Upper lobe of right lung (tissue), 1 donor: ENCODE measurements around the gene PANK1. TPM values are rescaled to one million over a fixed set of nuclear protein-coding genes. Genes with fewer than 3 reads are reported as not detected.

Experiments
- ATAC-seq: fragments of 200-7000 bp; cut with Tn5 transposase; one replicate; pipeline ENCODE4 v1.9.1; 2020; ENCODE audit warnings: mild to moderate bottlenecking, moderate library complexity
- DNase-seq: peaks from one replicate; pipeline ENCODE4 v3.0.0-alpha.2; 2020
- H3K27ac ChIP-seq: fragments of 200-600 bp; one replicate; pipeline ENCODE4 v1.8.0; 2022
- H3K27me3 ChIP-seq: fragments of 200-600 bp; one replicate; pipeline ENCODE4 v1.8.0; 2022; ENCODE audit warnings: mild to moderate bottlenecking
- H3K36me3 ChIP-seq: fragments of 200-600 bp; one replicate; pipeline ENCODE4 v1.8.0; 2022
- H3K4me1 ChIP-seq: fragments of 200-600 bp; one replicate; pipeline ENCODE4 v1.8.0; 2022
- H3K4me3 ChIP-seq: fragments of 200-600 bp; one replicate; pipeline ENCODE4 v1.8.0; 2022; ENCODE audit warnings: mild to moderate bottlenecking
- H3K9me3 ChIP-seq: fragments of 200-600 bp; one replicate; pipeline ENCODE4 v1.8.0; 2022
- intact Hi-C: fragments of 100-400 bp; cut with DNase I; formaldehyde crosslinking; loops from one replicate; pipeline ENCODE4 v1.11.0; 2022
- total RNA-seq: library from RNA; stranded (reverse); fragmentation: NEBNext Ultra II Directional; extraction: Animal tissue kit (Norgen Biotek cat#: 25700); gene quantifications from one replicate; pipeline ENCODE4 v1.2.1, GENCODE V29; 2021
- TF ChIP-seq, protein P1 (sequence below): fragments of 200-600 bp; IDR thresholded peaks from one replicate; pipeline ENCODE4 v1.8.0; 2022; ENCODE audit warnings: antibody characterized with exemption
- donor health status: DM: no; HTN: yes; CAD: no; lungs with severe emphysema.

PANK1 gene
- total RNA-seq, 1 donor from 2014 or later = 8.0 TPM

DNA sequence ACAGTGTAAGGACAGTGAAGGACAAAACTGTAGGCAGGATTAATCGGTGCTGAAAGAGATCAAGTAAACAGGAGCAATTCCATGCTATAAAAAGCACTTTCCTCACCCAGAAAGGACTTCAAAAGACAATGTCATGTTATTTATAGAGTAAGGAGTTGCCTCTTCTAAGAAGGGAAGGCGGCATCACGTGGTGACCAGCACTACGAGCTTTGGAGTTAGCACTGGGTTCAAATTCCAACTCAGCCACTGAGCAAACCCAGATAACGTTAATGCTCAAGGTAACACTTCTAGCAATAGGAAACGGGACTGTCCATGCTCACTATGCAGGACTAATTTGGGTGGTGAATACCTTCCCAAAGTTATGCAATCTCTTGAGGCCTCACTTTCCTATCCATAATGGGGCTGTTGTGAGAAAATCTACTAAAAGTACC lies 715 bp upstream of the PANK1 start:
- H3K4me3 ChIP-seq = peak overlapping the region; percentile 87
- H3K4me1 ChIP-seq = peaks cover 7% of the 10 kb centered on the region
- peak overlapping the region; percentile 72 for H3K27ac ChIP-seq
- intact Hi-C loops = no loop called here
- TF ChIP-seq, protein P1, sequence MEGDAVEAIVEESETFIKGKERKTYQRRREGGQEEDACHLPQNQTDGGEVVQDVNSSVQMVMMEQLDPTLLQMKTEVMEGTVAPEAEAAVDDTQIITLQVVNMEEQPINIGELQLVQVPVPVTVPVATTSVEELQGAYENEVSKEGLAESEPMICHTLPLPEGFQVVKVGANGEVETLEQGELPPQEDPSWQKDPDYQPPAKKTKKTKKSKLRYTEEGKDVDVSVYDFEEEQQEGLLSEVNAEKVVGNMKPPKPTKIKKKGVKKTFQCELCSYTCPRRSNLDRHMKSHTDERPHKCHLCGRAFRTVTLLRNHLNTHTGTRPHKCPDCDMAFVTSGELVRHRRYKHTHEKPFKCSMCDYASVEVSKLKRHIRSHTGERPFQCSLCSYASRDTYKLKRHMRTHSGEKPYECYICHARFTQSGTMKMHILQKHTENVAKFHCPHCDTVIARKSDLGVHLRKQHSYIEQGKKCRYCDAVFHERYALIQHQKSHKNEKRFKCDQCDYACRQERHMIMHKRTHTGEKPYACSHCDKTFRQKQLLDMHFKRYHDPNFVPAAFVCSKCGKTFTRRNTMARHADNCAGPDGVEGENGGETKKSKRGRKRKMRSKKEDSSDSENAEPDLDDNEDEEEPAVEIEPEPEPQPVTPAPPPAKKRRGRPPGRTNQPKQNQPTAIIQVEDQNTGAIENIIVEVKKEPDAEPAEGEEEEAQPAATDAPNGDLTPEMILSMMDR = no peak
- H3K27me3 ChIP-seq = no peaks in the 10 kb centered on the region
- H3K36me3 ChIP-seq = no peaks in the 10 kb centered on the region
- DNase-seq = no peak
- no peaks in the 10 kb centered on the region for H3K9me3 ChIP-seq
- no peak for ATAC-seq

DNA sequence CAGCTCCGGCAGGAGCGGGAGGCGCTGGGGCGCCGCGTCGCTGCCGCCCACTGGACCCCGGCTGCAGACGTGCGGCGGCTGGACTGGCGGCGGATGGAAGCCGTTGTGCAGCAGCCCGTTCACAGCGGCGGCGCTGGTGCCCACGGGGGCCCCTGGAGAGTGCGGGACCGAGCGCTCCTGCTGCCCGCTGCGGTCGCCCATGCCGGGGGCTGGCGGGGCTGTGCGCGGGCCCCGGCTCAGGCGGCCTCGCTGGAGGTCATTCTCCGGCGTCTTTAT lies 413 bp downstream of the PANK1 start:
- TF ChIP-seq, protein P1 = no peak
- ATAC-seq = peak; percentile 49
- peak overlapping the region; percentile 72 for H3K27ac ChIP-seq
- peaks cover 7% of the 10 kb centered on the region for H3K4me1 ChIP-seq
- H3K9me3 ChIP-seq = no peaks in the 10 kb centered on the region
- intact Hi-C loops = no loop called here
- DNase-seq = no peak
- no peaks in the 10 kb centered on the region for H3K36me3 ChIP-seq
- peak overlapping the region; percentile 87 for H3K4me3 ChIP-seq
- H3K27me3 ChIP-seq = no peaks in the 10 kb centered on the region

DNA sequence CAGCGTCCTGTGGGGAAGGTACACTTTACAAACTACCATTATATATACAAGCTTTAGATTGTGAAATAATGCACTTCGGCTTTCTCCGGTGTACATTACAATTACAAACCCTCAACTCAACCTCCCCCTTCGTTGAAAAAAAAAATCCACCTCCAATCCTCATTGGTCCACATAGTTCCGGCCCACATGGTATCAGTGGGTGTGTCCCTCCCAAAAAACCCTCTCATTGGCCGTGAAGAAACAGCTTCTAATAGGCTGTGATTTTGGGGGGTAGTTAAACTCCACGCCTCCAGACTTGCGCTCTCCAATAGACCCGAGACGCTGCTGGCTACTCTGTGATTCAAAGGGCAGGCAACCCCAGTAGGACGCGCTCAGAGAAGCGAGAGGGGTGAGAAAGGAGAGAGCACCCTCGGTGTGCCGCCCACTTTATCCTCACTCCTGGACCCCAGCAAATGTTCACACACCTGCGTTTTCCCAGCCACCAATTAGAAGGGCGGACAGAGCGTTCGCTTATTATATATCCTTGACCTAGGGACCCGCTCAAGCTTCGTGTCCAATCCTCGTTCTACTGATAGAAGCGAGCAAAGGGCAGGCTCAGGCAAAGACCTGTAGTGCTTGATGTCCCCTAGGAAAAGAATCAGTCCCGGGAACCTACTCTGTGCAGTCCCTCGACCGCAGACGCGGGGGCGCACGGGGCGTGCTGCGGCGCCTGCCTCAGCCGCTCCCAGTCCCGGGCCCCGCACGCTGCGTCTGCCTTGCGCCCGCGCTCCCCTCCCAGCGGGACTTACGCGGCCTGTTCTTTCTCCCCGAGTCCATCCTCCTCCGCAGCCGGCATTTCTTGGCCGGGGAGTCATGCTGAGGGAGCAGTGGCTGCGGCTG lies 991 bp downstream of the PANK1 start:
- Histone ChIP-seq H3K27ac (peak overlapping the region; percentile 72), H3K4me3 (peak overlapping the region; percentile 87), H3K36me3 (no peaks in the 10 kb centered on the region), H3K9me3 (no peaks in the 10 kb centered on the region), H3K27me3 (no peaks in the 10 kb centered on the region), H3K4me1 (peaks cover 7% of the 10 kb centered on the region)
- ATAC-seq = peak; percentile 94
- intact Hi-C loops = no loop called here
- peak; percentile 80 for DNase-seq
- TF ChIP-seq, protein P1 = no peak

DNA sequence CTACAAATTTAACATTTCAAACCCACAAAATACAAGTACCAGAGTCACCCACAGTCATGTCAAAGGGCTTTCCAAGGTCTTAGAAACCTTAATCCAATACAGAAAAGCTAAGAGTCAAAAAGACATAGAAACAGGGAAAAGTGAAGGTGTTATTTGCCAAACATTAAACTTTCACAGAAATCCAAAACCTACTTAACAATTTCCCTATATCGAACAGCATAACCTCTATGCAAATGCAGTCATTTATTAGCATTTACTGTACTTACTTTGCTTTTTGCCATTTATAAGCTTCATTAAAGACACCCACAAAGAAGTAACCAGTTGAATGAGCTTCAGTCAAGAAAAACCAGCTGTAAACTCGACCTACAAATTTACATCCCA lies 1.6 kb downstream of the PANK1 start:
- H3K4me1 ChIP-seq = peaks cover 7% of the 10 kb centered on the region
- peak overlapping the region; percentile 87 for H3K4me3 ChIP-seq
- intact Hi-C loops = no loop called here
- no peaks in the 10 kb centered on the region for H3K9me3 ChIP-seq
- H3K36me3 ChIP-seq = no peaks in the 10 kb centered on the region
- H3K27me3 ChIP-seq = no peaks in the 10 kb centered on the region
- TF ChIP-seq, protein P1 = no peak
- H3K27ac ChIP-seq = no peak overlapping the region
- DNase-seq (no peak), ATAC-seq (no peak)

DNA sequence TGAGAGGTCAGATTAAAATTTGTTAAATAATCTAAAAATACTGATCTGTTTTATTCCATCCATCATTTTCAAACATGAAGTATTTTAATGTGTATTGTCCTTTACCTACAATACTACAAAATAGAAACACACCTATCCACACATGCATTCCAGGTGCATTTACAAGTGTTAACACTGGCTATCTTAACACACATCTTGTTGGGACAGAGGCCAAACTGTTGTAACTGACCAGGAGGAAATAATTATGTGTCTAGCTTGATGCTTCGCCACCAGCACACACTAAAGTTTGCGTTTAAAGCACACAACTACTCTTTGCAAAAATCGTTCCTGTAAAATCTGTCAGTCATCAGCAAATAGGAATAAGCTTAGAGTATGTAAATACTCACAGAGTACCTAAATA lies 2.8 kb downstream of the PANK1 start:
- no peak for ATAC-seq
- no peak overlapping the region for H3K27ac ChIP-seq
- no peaks in the 10 kb centered on the region for H3K36me3 ChIP-seq
- no peaks in the 10 kb centered on the region for H3K9me3 ChIP-seq
- peaks cover 7% of the 10 kb centered on the region for H3K4me1 ChIP-seq
- H3K4me3 ChIP-seq = no peak overlapping the region
- no peak for DNase-seq
- TF ChIP-seq, protein P1 = no peak
- intact Hi-C loops = no loop called here
- H3K27me3 ChIP-seq = no peaks in the 10 kb centered on the region

DNA sequence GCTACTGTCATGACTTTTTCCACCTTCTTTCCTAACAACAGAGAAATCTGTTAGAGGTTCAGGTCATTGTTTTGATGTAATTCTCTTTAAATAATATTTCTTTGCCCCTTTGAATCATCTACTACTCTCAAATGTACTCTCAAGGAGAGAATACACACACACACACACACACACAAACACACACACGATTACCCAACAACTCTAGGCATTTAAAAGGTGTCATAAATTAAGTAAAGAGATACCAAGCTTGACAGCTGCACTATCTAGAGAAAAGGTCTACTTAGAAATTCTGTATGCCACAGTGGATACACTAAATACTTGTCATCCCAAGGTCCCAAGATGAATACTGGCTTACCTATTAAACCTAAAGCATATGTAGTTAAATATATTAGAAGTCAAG lies 4.8 kb downstream of the PANK1 start:
- no peak overlapping the region for H3K27ac ChIP-seq
- no peaks in the 10 kb centered on the region for H3K9me3 ChIP-seq
- no peaks in the 10 kb centered on the region for H3K27me3 ChIP-seq
- H3K36me3 ChIP-seq = no peaks in the 10 kb centered on the region
- TF ChIP-seq, protein P1 = no peak
- ATAC-seq = no peak
- H3K4me1 ChIP-seq = no peaks in the 10 kb centered on the region
- no peak for DNase-seq
- intact Hi-C loops = no loop called here
- H3K4me3 ChIP-seq = no peak overlapping the region
